GM12878 (cell line): ENCODE measurements around the gene OSGEP. TPM values are rescaled to one million over a fixed set of nuclear protein-coding genes. Genes with fewer than 3 reads are reported as not detected.

ENCODE experiments used
- ATAC-seq: fragments of 200-7000 bp; cut with Tn5 transposase; 3 replicates; pipeline ENCODE4 v1.9.1; 2020; ENCODE audit warnings: mild to moderate bottlenecking, moderate library complexity
- BruUV-seq: library from RNA; stranded (reverse); fragments of 400-500 nt; replicated peaks from 2 replicates; lab custom pipeline; 2021; lab: Mats Ljungman, UMichigan
- CTCF ChIA-PET: fragments of 300-600 bp; sonication (Branson Sonifier 250); formaldehyde crosslinking; extraction: SDS; loops from one replicate; lab custom pipeline; 2021; ENCODE audit warnings: inconsistent platforms; lab: Yijun Ruan, JAX
- POLR2A ChIA-PET: fragments of 350-600 bp; formaldehyde crosslinking; extraction: SDS; loops from one replicate; lab custom pipeline; 2021; ENCODE audit warnings: inconsistent platforms; lab: Charles Lee
- RAD21 ChIA-PET: fragments of 300-600 bp; sonication (Branson Sonifier 250); formaldehyde crosslinking; loops from one replicate; lab custom pipeline; 2023; ENCODE audit warnings: antibody characterized with exemption; ENCODE audit not compliant: unreplicated experiment; lab: Charles Lee
- SMC1A ChIA-PET: fragments of 300-600 bp; sonication (Branson Sonifier 250); formaldehyde crosslinking; loops from one replicate; lab custom pipeline; 2023; ENCODE audit not compliant: unreplicated experiment, uncharacterized antibody; lab: Charles Lee
- DNase-seq: peaks from one replicate; pipeline ENCODE4 v3.0.0-alpha.2; 2011; ENCODE audit warnings: low read depth, low spot score
- FAIRE-seq: peaks from 3 replicates; lab custom pipeline; 2011; peaks lifted over from hg19 to GRCh38; lab: Jason Lieb, UNC
- H2AFZ ChIP-seq: 2 replicates; pipeline ENCODE4 v1.6.0; 2011; ENCODE audit warnings: low read depth, low read length, control low read depth; ENCODE audit not compliant: control insufficient read depth
- H3K27ac ChIP-seq: 2 replicates; pipeline ENCODE4 v1.5.1; 2011; ENCODE audit warnings: control low read depth; ENCODE audit not compliant: control insufficient read depth, insufficient read depth
- H3K27me3 ChIP-seq, 2 experiments: replicated peaks in 1 of 2; 2 replicates each; pipeline versions ENCODE4 v1.6.0 to v1.6.1; 2011; ENCODE audit warnings: low read length in 1 of 2; ENCODE audit not compliant: control insufficient read depth in 2 of 2, insufficient read depth in 2 of 2
- H3K36me3 ChIP-seq, 2 experiments: 2 replicates each; pipeline ENCODE4 v1.5.1; 2011; ENCODE audit warnings: low read length in 1 of 2; ENCODE audit not compliant: control insufficient read depth in 2 of 2, insufficient read depth in 2 of 2
- H3K4me1 ChIP-seq: 2 replicates; pipeline ENCODE4 v1.6.1; 2011; ENCODE audit warnings: mild to moderate bottlenecking, low read length, moderate library complexity, mixed read lengths; ENCODE audit not compliant: control insufficient read depth, insufficient read depth
- H3K4me2 ChIP-seq: 2 replicates; pipeline ENCODE4 v1.6.0; 2011; ENCODE audit warnings: control low read depth; ENCODE audit not compliant: control insufficient read depth, insufficient read depth
- H3K4me3 ChIP-seq: fragments of 200-600 bp; sonication (generic); 2 replicates; pipeline ENCODE4 v1.5.1; 2016
- H3K79me2 ChIP-seq: 2 replicates; pipeline ENCODE4 v1.6.0; 2011; ENCODE audit warnings: low read length; ENCODE audit not compliant: control insufficient read depth, insufficient read depth
- H3K9ac ChIP-seq: 2 replicates; pipeline ENCODE4 v1.8.0; 2011; ENCODE audit warnings: low read length, control low read depth, mixed read lengths; ENCODE audit not compliant: control insufficient read depth, insufficient read depth
- H3K9me3 ChIP-seq: replicated peaks from 3 replicates; pipeline ENCODE4 v1.5.1; 2011; ENCODE audit warnings: mild to moderate bottlenecking, low read length; ENCODE audit not compliant: control insufficient read depth, insufficient read depth
- H4K20me1 ChIP-seq: 2 replicates; pipeline ENCODE4 v1.6.0; 2011; ENCODE audit not compliant: control insufficient read depth, insufficient read depth
- BCL11A ChIP-seq: IDR thresholded peaks from 2 replicates; pipeline ENCODE4 v1.6.1; 2011; ENCODE audit warnings: low read depth, low read length
- BMI1 ChIP-seq: fragments of 450-650 bp; IDR thresholded peaks from 2 replicates; pipeline ENCODE4 v1.6.1; 2016; ENCODE audit warnings: mild to moderate bottlenecking, moderate library complexity, borderline replicate concordance
- CHD2 ChIP-seq: IDR thresholded peaks from 2 replicates; pipeline ENCODE4 v1.6.1; 2011; ENCODE audit warnings: low read depth, low read length, improper control_type of control experiment, borderline replicate concordance
- E4F1 ChIP-seq: fragments of 450-650 bp; IDR thresholded peaks from 2 replicates; pipeline ENCODE4 v1.6.1; 2018; ENCODE audit warnings: borderline replicate concordance, mild to moderate bottlenecking; ENCODE audit not compliant: partially characterized antibody
- ETV6 ChIP-seq, 2 experiments: fragments of 450-650 bp in 1 of 2; IDR thresholded peaks in 1 of 2; conservative IDR thresholded peaks in 1 of 2; 2 replicates each; pipeline ENCODE4 v1.6.1; 2014; ENCODE audit warnings: antibody characterized with exemption in 1 of 2, borderline replicate concordance in 1 of 2, low read depth in 1 of 2, mild to moderate bottlenecking in 1 of 2, moderate library complexity in 1 of 2
- GATAD2B ChIP-seq: fragments of 450-650 bp; conservative IDR thresholded peaks from 2 replicates; pipeline ENCODE4 v1.6.1; 2017; ENCODE audit warnings: low read depth, mild to moderate bottlenecking, moderate library complexity
- KDM1A ChIP-seq: fragments of 200-600 bp; sonication (generic); IDR thresholded peaks from 2 replicates; pipeline ENCODE4 v1.6.1; 2016; ENCODE audit warnings: borderline replicate concordance
- SIX5 ChIP-seq: IDR thresholded peaks from 2 replicates; pipeline ENCODE4 v1.6.1; 2011; ENCODE audit warnings: mild to moderate bottlenecking, low read depth, low read length, moderate library complexity; ENCODE audit not compliant: severe bottlenecking
- SRF ChIP-seq, 2 experiments: IDR thresholded peaks; 2 replicates each; pipeline ENCODE4 v1.6.1; 2011; ENCODE audit warnings: low read depth in 2 of 2, low read length in 2 of 2, mild to moderate bottlenecking in 1 of 2, moderate library complexity in 1 of 2
- TCF3 ChIP-seq: IDR thresholded peaks from 2 replicates; pipeline ENCODE4 v1.6.1; 2012; ENCODE audit warnings: low read depth, mild to moderate bottlenecking, low read length, borderline replicate concordance; ENCODE audit not compliant: insufficient read depth
- ZBTB4 ChIP-seq: fragments of 450-650 bp; formaldehyde crosslinking; IDR thresholded peaks from 2 replicates; pipeline ENCODE4 v1.4.0; 2022; ENCODE audit warnings: mild to moderate bottlenecking, moderate library complexity
- WGBS: methylation state at CpG from one replicate; pipeline ENCODE4 v1.1.6; 2016; ENCODE audit warnings: low lambda C conversion rate; ENCODE audit not compliant: insufficient replicate concordance, insufficient coverage; ENCODE audit errors: missing lambda C conversion rate; 5-methylcytosine and 5-hydroxymethylcytosine counted together
- in situ Hi-C: fragments of 300-500 bp; cut with MboI; formaldehyde crosslinking; loops from 9 replicates; pipeline ENCODE4 v1.14.3; 2018; ENCODE audit warnings: mixed read lengths
- intact Hi-C: fragments of 100-400 bp; cut with micrococcal nuclease; formaldehyde crosslinking; loops from one replicate; pipeline ENCODE4 v1.14.2; 2022; ENCODE audit not compliant: unreplicated experiment
- polyA plus RNA-seq, 11 experiments: library from polyadenylated mRNA; depleted of rRNA in 4 of 11; unstranded in 6 of 11; stranded (reverse) in 5 of 11; fragments of >200 nt; fragmentation: Nextera tagmentation in 4 of 11; fragmentation: Illumina TruSeq in 1 of 11; extraction: Ambion mirVana in 4 of 11; extraction: Trizol in 1 of 11; gene quantifications; 1 replicate in 1 of 11; 2 replicates in 10 of 11; pipeline versions ENCODE4 v1.2.1 to v1.2.3, GENCODE V29; 2011 to 2016; ENCODE audit warnings: inconsistent platforms in 2 of 11, missing spikeins in 2 of 11, low read depth in 1 of 11
- total RNA-seq, 4 experiments: library from RNA; depleted of rRNA in 3 of 4; stranded (reverse); fragments of >200 nt in 3 of 4; fragmentation: Illumina TruSeq in 1 of 4; extraction: Trizol in 1 of 4; gene quantifications; 2 replicates each; pipeline versions ENCODE4 v1.2.1 to v1.2.3, GENCODE V29; 2013 to 2021
- TF ChIP-seq, protein P1 (sequence below): fragments of 450-650 bp; IDR thresholded peaks from 2 replicates; pipeline ENCODE4 v1.6.1; 2017; ENCODE audit warnings: mild to moderate bottlenecking, low read depth, inconsistent platforms; ENCODE audit not compliant: poor library complexity, severe bottlenecking
- TF ChIP-seq, protein P2 (sequence below): IDR thresholded peaks from 2 replicates; pipeline ENCODE4 v1.6.1; 2011; ENCODE audit warnings: low read depth, low read length, improper control_type of control experiment, borderline replicate concordance

OSGEP gene
- total and polyA plus RNA-seq, 10 of the 15 experiments (the other 5 are each of a cell fraction or from before 2014, with no cell fraction given), result 47.8 to 88.9 (median 52.8) TPM

DNA sequence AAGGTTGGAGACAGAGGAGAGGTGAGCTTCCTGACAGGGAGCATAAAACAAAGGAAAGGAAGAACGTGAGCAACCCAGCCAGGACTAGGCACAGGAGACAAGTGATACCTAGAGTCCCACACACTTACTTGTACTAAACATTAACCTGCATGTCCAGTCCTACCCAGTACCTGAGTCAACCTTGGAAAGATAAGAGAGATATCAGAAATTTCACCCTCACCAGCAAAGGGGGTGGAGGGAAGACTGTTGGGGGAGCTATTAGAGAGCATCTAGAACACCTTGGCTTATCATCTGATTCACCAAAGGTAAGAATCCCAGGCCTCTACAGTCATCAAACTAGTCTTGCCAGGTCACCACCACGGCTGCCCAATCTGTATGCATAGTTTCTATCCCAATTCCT lies 29.8 kb downstream of the OSGEP start (continued):
- TF ChIP-seq SIX5 (no peak), E4F1 (no peak), KDM1A (no peak), ETV6 (conservative IDR thresholded peaks at IDR 0.05 in 1 of 2, IDR thresholded peaks at IDR 0.05 in 1 of 2; ENCODE audit: borderline replicate concordance in 1 of 2, low read depth in 1 of 2) (no peak), SRF (IDR thresholded peaks at IDR 0.05; ENCODE audit: low read depth in 2 of 2, low read length in 2 of 2) (no peak)

GRCh38 chr14:20422886-20423285 lies 31.7 kb downstream of the OSGEP start:
- Histone ChIP-seq H3K9me3 (no peaks in the 10 kb centered on the region), H3K79me2 (no peaks in the 10 kb centered on the region), H3K4me2 (no peak overlapping the region), H3K27ac (no peak overlapping the region), H3K4me3 (no peak overlapping the region), H3K27me3 (no peaks in the 10 kb centered on the region), H2AFZ (no peak overlapping the region), H4K20me1 (no peaks in the 10 kb centered on the region), H3K9ac (no peak overlapping the region), H3K36me3 (no peaks in the 10 kb centered on the region), H3K4me1 (peaks cover 7% of the 10 kb centered on the region)
- BruUV-seq, result no TSS peak
- 48% methylated on average over 2 of the region's 2 CpGs for WGBS
- SMC1A ChIA-PET, result interaction anchor here (0.9 to 2.7 kb wide), 4 partner anchors 8 to 94 kb away, joined by 3 to 18 read pairs (median 4); partner anchors contain the start of gene TEP1
- intact Hi-C loops, result no loop called here
- no peak for DNase-seq
- ATAC-seq, result no peak
- RAD21 ChIA-PET, result no interaction called here
- CTCF ChIA-PET, result interaction anchor here (1.8 to 8.6 kb wide), 3 partner anchors 8 to 95 kb away, joined by 4 to 70 read pairs (median 15); partner anchors contain the start of gene PNP
- POLR2A ChIA-PET, result interaction anchor here (0.7 to 1.1 kb wide), 2 partner anchors 9 to 11 kb away, joined by 3 to 5 read pairs; partner anchors contain the start of gene TEP1
- in situ Hi-C loops, result no loop called here
- FAIRE-seq, result no peak
- TF ChIP-seq, protein P1, sequence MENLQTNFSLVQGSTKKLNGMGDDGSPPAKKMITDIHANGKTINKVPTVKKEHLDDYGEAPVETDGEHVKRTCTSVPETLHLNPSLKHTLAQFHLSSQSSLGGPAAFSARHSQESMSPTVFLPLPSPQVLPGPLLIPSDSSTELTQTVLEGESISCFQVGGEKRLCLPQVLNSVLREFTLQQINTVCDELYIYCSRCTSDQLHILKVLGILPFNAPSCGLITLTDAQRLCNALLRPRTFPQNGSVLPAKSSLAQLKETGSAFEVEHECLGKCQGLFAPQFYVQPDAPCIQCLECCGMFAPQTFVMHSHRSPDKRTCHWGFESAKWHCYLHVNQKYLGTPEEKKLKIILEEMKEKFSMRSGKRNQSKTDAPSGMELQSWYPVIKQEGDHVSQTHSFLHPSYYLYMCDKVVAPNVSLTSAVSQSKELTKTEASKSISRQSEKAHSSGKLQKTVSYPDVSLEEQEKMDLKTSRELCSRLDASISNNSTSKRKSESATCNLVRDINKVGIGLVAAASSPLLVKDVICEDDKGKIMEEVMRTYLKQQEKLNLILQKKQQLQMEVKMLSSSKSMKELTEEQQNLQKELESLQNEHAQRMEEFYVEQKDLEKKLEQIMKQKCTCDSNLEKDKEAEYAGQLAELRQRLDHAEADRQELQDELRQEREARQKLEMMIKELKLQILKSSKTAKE, result no peak
- TF ChIP-seq, protein P2, sequence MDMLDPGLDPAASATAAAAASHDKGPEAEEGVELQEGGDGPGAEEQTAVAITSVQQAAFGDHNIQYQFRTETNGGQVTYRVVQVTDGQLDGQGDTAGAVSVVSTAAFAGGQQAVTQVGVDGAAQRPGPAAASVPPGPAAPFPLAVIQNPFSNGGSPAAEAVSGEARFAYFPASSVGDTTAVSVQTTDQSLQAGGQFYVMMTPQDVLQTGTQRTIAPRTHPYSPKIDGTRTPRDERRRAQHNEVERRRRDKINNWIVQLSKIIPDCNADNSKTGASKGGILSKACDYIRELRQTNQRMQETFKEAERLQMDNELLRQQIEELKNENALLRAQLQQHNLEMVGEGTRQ, result no peak
- no peak for TF ChIP-seq GATAD2B
- no peak for TF ChIP-seq ZBTB4 (CRISPR knock-in tag)
- no peak for TF ChIP-seq KDM1A
- TF ChIP-seq TCF3, result no peak
- TF ChIP-seq BMI1, result no peak
- TF ChIP-seq BCL11A, result no peak
- TF ChIP-seq CHD2, result no peak
